ENCODE measurements around the gene UMOD. TPM values are rescaled to one million over a fixed set of nuclear protein-coding genes. Genes with fewer than 3 reads are reported as not detected.

The UMOD gene
- total and polyA plus RNA-seq, 4 donors: not detected

- TF ChIP-seq NR2F2 (IDR thresholded peaks at IDR 0.05) (no peak), TAF1 (conservative IDR thresholded peaks at IDR 0.05) (no peak), FOXA2 (IDR thresholded peaks at IDR 0.05) (no peak), RAD21 (IDR thresholded peaks at IDR 0.05) (no peak), FOXA1 (IDR thresholded peaks at IDR 0.05) (no peak), EGR1 (IDR thresholded peaks at IDR 0.05; ENCODE audit: low read depth in 2 of 2) (no peak), RXRA (IDR thresholded peaks at IDR 0.05) (no peak), GABPA (IDR thresholded peaks at IDR 0.05 in 1 of 2, conservative IDR thresholded peaks at IDR 0.05 in 1 of 2) (no peak), YY1 (IDR thresholded peaks at IDR 0.05) (no peak)
- TF ChIP-seq, protein P1, sequence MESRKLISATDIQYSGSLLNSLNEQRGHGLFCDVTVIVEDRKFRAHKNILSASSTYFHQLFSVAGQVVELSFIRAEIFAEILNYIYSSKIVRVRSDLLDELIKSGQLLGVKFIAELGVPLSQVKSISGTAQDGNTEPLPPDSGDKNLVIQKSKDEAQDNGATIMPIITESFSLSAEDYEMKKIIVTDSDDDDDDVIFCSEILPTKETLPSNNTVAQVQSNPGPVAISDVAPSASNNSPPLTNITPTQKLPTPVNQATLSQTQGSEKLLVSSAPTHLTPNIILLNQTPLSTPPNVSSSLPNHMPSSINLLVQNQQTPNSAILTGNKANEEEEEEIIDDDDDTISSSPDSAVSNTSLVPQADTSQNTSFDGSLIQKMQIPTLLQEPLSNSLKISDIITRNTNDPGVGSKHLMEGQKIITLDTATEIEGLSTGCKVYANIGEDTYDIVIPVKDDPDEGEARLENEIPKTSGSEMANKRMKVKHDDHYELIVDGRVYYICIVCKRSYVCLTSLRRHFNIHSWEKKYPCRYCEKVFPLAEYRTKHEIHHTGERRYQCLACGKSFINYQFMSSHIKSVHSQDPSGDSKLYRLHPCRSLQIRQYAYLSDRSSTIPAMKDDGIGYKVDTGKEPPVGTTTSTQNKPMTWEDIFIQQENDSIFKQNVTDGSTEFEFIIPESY (IDR thresholded peaks at IDR 0.05): no peak
- TF ChIP-seq, protein P2, sequence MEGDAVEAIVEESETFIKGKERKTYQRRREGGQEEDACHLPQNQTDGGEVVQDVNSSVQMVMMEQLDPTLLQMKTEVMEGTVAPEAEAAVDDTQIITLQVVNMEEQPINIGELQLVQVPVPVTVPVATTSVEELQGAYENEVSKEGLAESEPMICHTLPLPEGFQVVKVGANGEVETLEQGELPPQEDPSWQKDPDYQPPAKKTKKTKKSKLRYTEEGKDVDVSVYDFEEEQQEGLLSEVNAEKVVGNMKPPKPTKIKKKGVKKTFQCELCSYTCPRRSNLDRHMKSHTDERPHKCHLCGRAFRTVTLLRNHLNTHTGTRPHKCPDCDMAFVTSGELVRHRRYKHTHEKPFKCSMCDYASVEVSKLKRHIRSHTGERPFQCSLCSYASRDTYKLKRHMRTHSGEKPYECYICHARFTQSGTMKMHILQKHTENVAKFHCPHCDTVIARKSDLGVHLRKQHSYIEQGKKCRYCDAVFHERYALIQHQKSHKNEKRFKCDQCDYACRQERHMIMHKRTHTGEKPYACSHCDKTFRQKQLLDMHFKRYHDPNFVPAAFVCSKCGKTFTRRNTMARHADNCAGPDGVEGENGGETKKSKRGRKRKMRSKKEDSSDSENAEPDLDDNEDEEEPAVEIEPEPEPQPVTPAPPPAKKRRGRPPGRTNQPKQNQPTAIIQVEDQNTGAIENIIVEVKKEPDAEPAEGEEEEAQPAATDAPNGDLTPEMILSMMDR (IDR thresholded peaks at IDR 0.05; ENCODE audit: low read depth, low read length, missing input control): no peak
- H3K27ac ChIP-seq (ENCODE audit: low read depth in 1 of 2, low read length in 2 of 2): no peak within 1 kb of the TSS
- H3K4me3 ChIP-seq (ENCODE audit: low read depth in 1 of 3, low read length in 3 of 3): no peak within 1 kb of the TSS
- no peak within 1 kb of the TSS for H3K9ac ChIP-seq (ENCODE audit: low read depth in 1 of 2, low read length in 2 of 2)
- H3K27me3 ChIP-seq (ENCODE audit: control insufficient read depth in 4 of 4, insufficient read depth in 4 of 4, low read length in 3 of 4): no peaks in the 10 kb centered on the region
- no peaks in the 10 kb centered on the region for H3K9me3 ChIP-seq (ENCODE audit: control insufficient read depth in 4 of 4, low read length in 3 of 4)
- WGBS: 67% methylated on average over 7 of the region's 7 CpGs
- H3K4me1 ChIP-seq (ENCODE audit: control insufficient read depth in 4 of 4, insufficient read depth in 4 of 4, low read length in 3 of 4): no peaks in the 10 kb centered on the region
- no peaks in the 10 kb centered on the region for H3K36me3 ChIP-seq (ENCODE audit: control insufficient read depth in 4 of 4, insufficient read depth in 3 of 4, low read depth in 1 of 4, low read length in 3 of 4)
- DNase-seq (ENCODE audit: low spot score): no peak
Measured at GRCh38 chr16:20327444-20328041, 25.0 kb downstream of the UMOD start, which contains the start of gene GP2. TSS of gene GP2 (minus strand) at chr16:20327513. CDS start at chr16:20326431, 1,082 bp downstream.

DNA sequence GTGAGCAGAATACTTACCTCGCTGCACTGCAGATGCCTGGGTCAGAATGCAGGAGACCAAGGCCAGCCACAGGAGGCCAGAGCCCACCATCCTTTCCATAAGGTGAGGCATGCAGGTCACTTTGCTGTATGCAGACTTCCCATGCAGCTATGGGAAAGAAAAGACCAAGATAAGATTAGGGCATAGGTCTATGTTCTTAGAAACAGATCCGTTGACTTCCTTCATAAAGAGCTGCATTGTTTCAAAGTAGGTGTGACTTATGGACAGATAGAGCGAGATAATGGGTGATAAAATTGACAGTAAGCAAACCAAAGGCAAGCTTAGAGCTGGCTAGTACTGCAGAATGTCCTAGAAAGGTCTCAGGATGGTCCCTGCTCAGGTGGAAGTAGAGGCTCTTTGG lies 26.2 kb downstream of the UMOD start:
- TF ChIP-seq SP1 (IDR thresholded peaks at IDR 0.05) (no peak), FOXA1 (IDR thresholded peaks at IDR 0.05) (no peak), GABPA (IDR thresholded peaks at IDR 0.05 in 1 of 2, conservative IDR thresholded peaks at IDR 0.05 in 1 of 2) (no peak), FOXA2 (IDR thresholded peaks at IDR 0.05) (no peak), ATF3 (IDR thresholded peaks at IDR 0.05) (no peak), HNF4A (conservative IDR thresholded peaks at IDR 0.05) (no peak), RAD21 (IDR thresholded peaks at IDR 0.05) (no peak), EGR1 (IDR thresholded peaks at IDR 0.05; ENCODE audit: low read depth in 2 of 2) (no peak), TAF1 (conservative IDR thresholded peaks at IDR 0.05) (no peak), YY1 (IDR thresholded peaks at IDR 0.05) (no peak), JUND (IDR thresholded peaks at IDR 0.05) (no peak), RXRA (IDR thresholded peaks at IDR 0.05) (no peak), HNF4G (IDR thresholded peaks at IDR 0.05) (no peak)
- TF ChIP-seq, protein P3, sequence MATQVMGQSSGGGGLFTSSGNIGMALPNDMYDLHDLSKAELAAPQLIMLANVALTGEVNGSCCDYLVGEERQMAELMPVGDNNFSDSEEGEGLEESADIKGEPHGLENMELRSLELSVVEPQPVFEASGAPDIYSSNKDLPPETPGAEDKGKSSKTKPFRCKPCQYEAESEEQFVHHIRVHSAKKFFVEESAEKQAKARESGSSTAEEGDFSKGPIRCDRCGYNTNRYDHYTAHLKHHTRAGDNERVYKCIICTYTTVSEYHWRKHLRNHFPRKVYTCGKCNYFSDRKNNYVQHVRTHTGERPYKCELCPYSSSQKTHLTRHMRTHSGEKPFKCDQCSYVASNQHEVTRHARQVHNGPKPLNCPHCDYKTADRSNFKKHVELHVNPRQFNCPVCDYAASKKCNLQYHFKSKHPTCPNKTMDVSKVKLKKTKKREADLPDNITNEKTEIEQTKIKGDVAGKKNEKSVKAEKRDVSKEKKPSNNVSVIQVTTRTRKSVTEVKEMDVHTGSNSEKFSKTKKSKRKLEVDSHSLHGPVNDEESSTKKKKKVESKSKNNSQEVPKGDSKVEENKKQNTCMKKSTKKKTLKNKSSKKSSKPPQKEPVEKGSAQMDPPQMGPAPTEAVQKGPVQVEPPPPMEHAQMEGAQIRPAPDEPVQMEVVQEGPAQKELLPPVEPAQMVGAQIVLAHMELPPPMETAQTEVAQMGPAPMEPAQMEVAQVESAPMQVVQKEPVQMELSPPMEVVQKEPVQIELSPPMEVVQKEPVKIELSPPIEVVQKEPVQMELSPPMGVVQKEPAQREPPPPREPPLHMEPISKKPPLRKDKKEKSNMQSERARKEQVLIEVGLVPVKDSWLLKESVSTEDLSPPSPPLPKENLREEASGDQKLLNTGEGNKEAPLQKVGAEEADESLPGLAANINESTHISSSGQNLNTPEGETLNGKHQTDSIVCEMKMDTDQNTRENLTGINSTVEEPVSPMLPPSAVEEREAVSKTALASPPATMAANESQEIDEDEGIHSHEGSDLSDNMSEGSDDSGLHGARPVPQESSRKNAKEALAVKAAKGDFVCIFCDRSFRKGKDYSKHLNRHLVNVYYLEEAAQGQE (IDR thresholded peaks at IDR 0.05): no peak
- TF ChIP-seq, protein P4, sequence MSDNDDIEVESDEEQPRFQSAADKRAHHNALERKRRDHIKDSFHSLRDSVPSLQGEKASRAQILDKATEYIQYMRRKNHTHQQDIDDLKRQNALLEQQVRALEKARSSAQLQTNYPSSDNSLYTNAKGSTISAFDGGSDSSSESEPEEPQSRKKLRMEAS (IDR thresholded peaks at IDR 0.05): no peak
- TF ChIP-seq, protein P1 (IDR thresholded peaks at IDR 0.05): no peak
- H3K9me3 ChIP-seq (ENCODE audit: control insufficient read depth in 4 of 4, low read length in 3 of 4): no peaks in the 10 kb centered on the region
- H3K27me3 ChIP-seq (ENCODE audit: control insufficient read depth in 4 of 4, insufficient read depth in 4 of 4, low read length in 3 of 4): no peaks in the 10 kb centered on the region
- H3K9ac ChIP-seq (ENCODE audit: low read depth in 1 of 2, low read length in 2 of 2): no peak overlapping the region
- H3K36me3 ChIP-seq (ENCODE audit: control insufficient read depth in 4 of 4, insufficient read depth in 3 of 4, low read depth in 1 of 4, low read length in 3 of 4): no peaks in the 10 kb centered on the region
- H3K27ac ChIP-seq (ENCODE audit: low read depth in 1 of 2, low read length in 2 of 2): no peak overlapping the region
- WGBS: 73% methylated on average over 3 of the region's 3 CpGs
- no peak overlapping the region for H3K4me3 ChIP-seq (ENCODE audit: low read depth in 1 of 3, low read length in 3 of 3)
- no peak for DNase-seq (ENCODE audit: low spot score)
- no peaks in the 10 kb centered on the region for H3K4me1 ChIP-seq (ENCODE audit: control insufficient read depth in 4 of 4, insufficient read depth in 4 of 4, low read length in 3 of 4)

All from liver (tissue), 9 donors.